Measurements from ENCODE around the gene ALLC. TPM values are rescaled to one million over a fixed set of nuclear protein-coding genes. Genes with fewer than 3 reads are reported as not detected.
A peak's percentile ranks its signal among the peaks of the same experiment; 100 is the strongest.

The ALLC gene
- polyA plus RNA-seq, 1 of the 3 experiments (the other 2 are of a cell fraction): not detected

DNA sequence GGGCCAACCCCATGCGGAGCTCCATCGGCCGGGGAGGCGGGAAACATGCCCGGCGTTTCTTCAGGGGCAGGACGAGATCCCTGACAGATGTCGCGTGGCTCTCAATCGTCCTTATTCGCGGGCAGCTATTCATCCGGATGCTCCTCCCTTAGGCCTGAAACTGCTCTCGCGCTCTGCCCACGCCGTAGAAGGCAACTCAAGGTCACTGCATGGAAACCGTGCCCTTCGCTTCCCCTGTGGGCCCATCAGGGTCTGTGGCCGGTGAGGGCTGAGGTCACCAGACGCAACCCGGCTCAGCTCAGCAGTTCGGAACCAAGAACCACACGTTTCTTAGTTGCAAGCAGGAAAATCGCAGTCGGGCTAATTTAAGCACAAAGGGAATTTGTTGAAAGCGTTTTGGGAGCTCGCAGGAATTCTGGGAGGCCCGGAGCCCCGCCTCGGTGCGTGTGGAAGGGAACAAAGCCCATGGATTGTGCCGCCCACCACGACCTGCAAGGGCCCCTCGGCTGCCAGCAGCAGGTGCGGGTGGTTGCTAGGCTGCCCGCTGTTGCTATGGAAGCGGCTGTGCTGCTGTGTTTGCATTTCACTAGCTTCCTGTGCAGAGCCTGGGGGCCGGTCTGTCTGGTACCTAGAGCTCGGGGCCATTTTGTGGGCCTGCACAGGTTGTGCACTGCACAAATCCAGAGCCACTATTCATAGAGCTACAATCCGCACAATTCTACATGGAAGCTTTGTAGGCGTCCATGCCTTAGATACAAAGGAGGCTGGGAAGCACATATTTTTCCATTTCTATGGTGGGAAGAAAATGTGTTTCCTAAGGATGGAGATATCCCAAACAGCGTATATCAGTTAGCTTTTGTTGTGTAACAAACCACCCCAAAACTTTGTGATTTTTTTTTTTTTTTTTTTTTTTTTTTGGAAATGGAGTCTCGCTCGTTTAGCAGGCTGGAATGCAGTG is 6.0 kb upstream of the ALLC start:
- Histone ChIP-seq H3K4me2 (no peak overlapping the region), H2AFZ (ENCODE audit: low read depth) (no peak overlapping the region), H3K9ac (no peak overlapping the region), H3K36me3 (replicated peaks in 1 of 2; ENCODE audit: control insufficient read depth in 1 of 2, insufficient read depth in 2 of 2, low read length in 1 of 2) (no peaks in the 10 kb centered on the region), H3F3A (replicated peaks; ENCODE audit: insufficient read depth) (no peaks in the 10 kb centered on the region), H3K79me2 (ENCODE audit: insufficient read depth) (no peaks in the 10 kb centered on the region), H3K27me3 (ENCODE audit: insufficient read depth) (no peaks in the 10 kb centered on the region), H3K9me2 (no peaks in the 10 kb centered on the region), H3K4me1 (ENCODE audit: control insufficient read depth in 1 of 2, insufficient read depth in 2 of 2, low read depth in 1 of 2, low read length in 1 of 2) (peaks cover 0 to 24% of the 10 kb centered on the region in 2 experiments; a peak in 2 of 4 replicates), H3K27ac (ENCODE audit: low read depth in 2 of 2, low read length in 1 of 2) (no peak overlapping the region), H3K9me3 (no peaks in the 10 kb centered on the region), H3K4me3 (ENCODE audit: low read depth in 2 of 2, low read length in 1 of 2) (no peak overlapping the region), H4K20me1 (ENCODE audit: insufficient read depth) (no peaks in the 10 kb centered on the region)
- WGBS (ENCODE audit: low lambda C conversion rate): 84% methylated on average over 44 of the region's 45 CpGs
- ChIA-PET CTCF (interaction anchor here (0.7 to 4.3 kb wide), 27 partner anchors 8 to 1797 kb away, joined by 3 to 43 read pairs (median 4); partner anchors contain the start of genes ADI1, COLEC11, RNASEH1 and RPS7), POLR2A (interaction anchor here (0.5 to 2.3 kb wide), 6 partner anchors 43 to 94 kb away, joined by 3 to 15 read pairs (median 5); partner anchors contain the start of genes COLEC11 and RNASEH1)
- peak; percentile 74 for DNase-seq
- TF ChIP-seq RFX5 (IDR thresholded peaks at IDR 0.05; ENCODE audit: low read length) (no peak), CHD2 (IDR thresholded peaks at IDR 0.05; ENCODE audit: low read length, partially characterized antibody) (no peak), TCF12 (IDR thresholded peaks at IDR 0.05) (no peak), MEF2A (IDR thresholded peaks at IDR 0.05; ENCODE audit: borderline replicate concordance, low read depth) (no peak), FOSL2 (IDR thresholded peaks at IDR 0.05; ENCODE audit: borderline replicate concordance, low read depth) (no peak), PBX3 (IDR thresholded peaks at IDR 0.05) (no peak), EP300 (IDR thresholded peaks at IDR 0.05; ENCODE audit: borderline replicate concordance in 1 of 2, low read depth in 1 of 2, low read length in 1 of 2) (no peak), POLR2AphosphoS5 (IDR thresholded peaks at IDR 0.05; ENCODE audit: low read depth, low read length) (no peak), ELF1 (IDR thresholded peaks at IDR 0.05) (no peak), SMC3 (IDR thresholded peaks at IDR 0.05; ENCODE audit: low read depth, low read length) (no peak), YY1 (IDR thresholded peaks at IDR 0.05; ENCODE audit: low read depth) (no peak)
- TF ChIP-seq, protein P1, sequence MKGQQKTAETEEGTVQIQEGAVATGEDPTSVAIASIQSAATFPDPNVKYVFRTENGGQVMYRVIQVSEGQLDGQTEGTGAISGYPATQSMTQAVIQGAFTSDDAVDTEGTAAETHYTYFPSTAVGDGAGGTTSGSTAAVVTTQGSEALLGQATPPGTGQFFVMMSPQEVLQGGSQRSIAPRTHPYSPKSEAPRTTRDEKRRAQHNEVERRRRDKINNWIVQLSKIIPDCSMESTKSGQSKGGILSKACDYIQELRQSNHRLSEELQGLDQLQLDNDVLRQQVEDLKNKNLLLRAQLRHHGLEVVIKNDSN (IDR thresholded peaks at IDR 0.05; ENCODE audit: borderline replicate concordance, low read depth): no peak

- H3F3A ChIP-seq (replicated peaks; ENCODE audit: insufficient read depth): no peaks in the 10 kb centered on the region
- 71% methylated on average over 9 of the region's 9 CpGs for WGBS (ENCODE audit: low lambda C conversion rate)
- H3K9ac ChIP-seq: no peak overlapping the region
- no peaks in the 10 kb centered on the region for H4K20me1 ChIP-seq (ENCODE audit: insufficient read depth)
- no peaks in the 10 kb centered on the region for H3K79me2 ChIP-seq (ENCODE audit: insufficient read depth)
- CTCF ChIA-PET: interaction anchor here (0.8 to 4.3 kb wide), 13 partner anchors 8 to 1798 kb away, joined by 3 to 43 read pairs (median 6); partner anchors contain the start of genes COLEC11, RNASEH1 and RPS7
- H3K36me3 ChIP-seq (replicated peaks in 1 of 2; ENCODE audit: control insufficient read depth in 1 of 2, insufficient read depth in 2 of 2, low read length in 1 of 2): no peaks in the 10 kb centered on the region
- H3K27me3 ChIP-seq (ENCODE audit: insufficient read depth): no peaks in the 10 kb centered on the region
- H3K4me3 ChIP-seq (ENCODE audit: low read depth in 2 of 2, low read length in 1 of 2): no peak overlapping the region
- H3K27ac ChIP-seq (ENCODE audit: low read depth in 2 of 2, low read length in 1 of 2): no peak overlapping the region
- DNase-seq: no peak
- peaks cover 0 to 27% of the 10 kb centered on the region in 2 experiments; a peak in 2 of 4 replicates for H3K4me1 ChIP-seq (ENCODE audit: control insufficient read depth in 1 of 2, insufficient read depth in 2 of 2, low read depth in 1 of 2, low read length in 1 of 2)
- no peak overlapping the region for H3K4me2 ChIP-seq
- H2AFZ ChIP-seq (ENCODE audit: low read depth): no peak overlapping the region
- H3K9me2 ChIP-seq: no peaks in the 10 kb centered on the region
- POLR2A ChIA-PET: interaction anchor here (1.1 kb wide), 1 partner anchor 70 kb away, joined by 3 read pairs; no protein-coding TSS in a partner anchor
- no peaks in the 10 kb centered on the region for H3K9me3 ChIP-seq
- TF ChIP-seq, protein P2, sequence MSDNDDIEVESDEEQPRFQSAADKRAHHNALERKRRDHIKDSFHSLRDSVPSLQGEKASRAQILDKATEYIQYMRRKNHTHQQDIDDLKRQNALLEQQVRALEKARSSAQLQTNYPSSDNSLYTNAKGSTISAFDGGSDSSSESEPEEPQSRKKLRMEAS (IDR thresholded peaks at IDR 0.05; ENCODE audit: low read depth): no peak
- TF ChIP-seq USF2 (IDR thresholded peaks at IDR 0.05; ENCODE audit: borderline replicate concordance, low read depth, low read length): no peak
- TF ChIP-seq TCF12 (IDR thresholded peaks at IDR 0.05): no peak
- TF ChIP-seq CHD2 (IDR thresholded peaks at IDR 0.05; ENCODE audit: low read length, partially characterized antibody): no peak
- TF ChIP-seq GATA2 (CRISPR knock-in tag; IDR thresholded peaks at IDR 0.05): no peak
- TF ChIP-seq IRF3 (IDR thresholded peaks at IDR 0.05; ENCODE audit: low read depth, low read length): no peak
- TF ChIP-seq GABPA (IDR thresholded peaks at IDR 0.05; ENCODE audit: low read depth): no peak
- TF ChIP-seq ELF1 (IDR thresholded peaks at IDR 0.05): no peak
- TF ChIP-seq RCOR1 (IDR thresholded peaks at IDR 0.05; ENCODE audit: low read length): no peak
- TF ChIP-seq POLR2AphosphoS5 (IDR thresholded peaks at IDR 0.05; ENCODE audit: low read depth, low read length): no peak
- TF ChIP-seq EP300 (IDR thresholded peaks at IDR 0.05; ENCODE audit: borderline replicate concordance in 1 of 2, low read depth in 1 of 2, low read length in 1 of 2): no peak
- no peak for TF ChIP-seq NRF1 (IDR thresholded peaks at IDR 0.05; ENCODE audit: low read depth, low read length)
- no peak for TF ChIP-seq TEAD4 (IDR thresholded peaks at IDR 0.05; ENCODE audit: borderline replicate concordance, insufficient read depth)
- no peak for TF ChIP-seq RAD21 (IDR thresholded peaks at IDR 0.05; ENCODE audit: low read length)
Observed at GRCh38 chr2:3652896-3653625, 4.9 kb upstream of the ALLC start.
